MM.1S (cell line): Measurements from ENCODE around the gene GDF2.

Experiments
- DNase-seq: peaks from one replicate; pipeline ENCODE4 v3.0.0-alpha.2; 2015
- H2AFZ ChIP-seq: fragments of 300-600 bp; sonication (generic); 2 replicates; pipeline ENCODE4 v1.6.0; 2016; ENCODE audit warnings: antibody characterized with exemption, low read length
- H3F3A ChIP-seq: fragments of 300-600 bp; sonication (generic); 2 replicates; pipeline ENCODE4 v1.6.1; 2016; ENCODE audit warnings: mild to moderate bottlenecking, antibody characterized with exemption, low read length, moderate library complexity, mixed read lengths; ENCODE audit not compliant: insufficient read depth
- H3K27ac ChIP-seq: fragments of 300-600 bp; sonication (generic); 2 replicates; pipeline ENCODE4 v1.5.1; 2016; ENCODE audit warnings: mild to moderate bottlenecking, low read length
- H3K27me3 ChIP-seq: fragments of 300-600 bp; sonication (generic); replicated peaks from 2 replicates; pipeline ENCODE4 v1.6.0; 2016; ENCODE audit warnings: low read length; ENCODE audit not compliant: insufficient read depth
- H3K36me3 ChIP-seq: fragments of 300-600 bp; sonication (generic); replicated peaks from 2 replicates; pipeline ENCODE4 v1.6.1; 2016; ENCODE audit warnings: mild to moderate bottlenecking, low read length, mixed read lengths; ENCODE audit not compliant: insufficient read depth
- H3K4me1 ChIP-seq: fragments of 300-600 bp; sonication (generic); 2 replicates; pipeline ENCODE4 v1.6.1; 2016; ENCODE audit warnings: low read length, mixed read lengths
- H3K4me2 ChIP-seq: fragments of 300-600 bp; sonication (generic); 2 replicates; pipeline ENCODE4 v1.6.0; 2016; ENCODE audit warnings: low read depth, low read length
- H3K4me3 ChIP-seq: fragments of 300-600 bp; sonication (generic); 2 replicates; pipeline ENCODE4 v1.5.1; 2016; ENCODE audit warnings: low read length, mixed read lengths
- H3K79me2 ChIP-seq: fragments of 300-600 bp; sonication (generic); 2 replicates; pipeline ENCODE4 v1.6.1; 2016; ENCODE audit warnings: mixed run types, low read length, mixed read lengths
- H3K9ac ChIP-seq: fragments of 300-600 bp; sonication (generic); 2 replicates; pipeline ENCODE4 v1.6.1; 2016; ENCODE audit warnings: low read length, mixed read lengths
- H3K9me2 ChIP-seq: fragments of 300-600 bp; sonication (generic); replicated peaks from 2 replicates; pipeline ENCODE4 v1.6.1; 2016; ENCODE audit warnings: mild to moderate bottlenecking, low read length, mixed read lengths; ENCODE audit not compliant: insufficient read depth
- H3K9me3 ChIP-seq: fragments of 300-600 bp; sonication (generic); replicated peaks from 2 replicates; pipeline ENCODE4 v1.6.1; 2016; ENCODE audit warnings: mild to moderate bottlenecking, low read length, mixed read lengths; ENCODE audit not compliant: insufficient read depth
- H4K20me1 ChIP-seq: fragments of 300-600 bp; sonication (generic); 2 replicates; pipeline ENCODE4 v1.6.1; 2016; ENCODE audit warnings: mild to moderate bottlenecking, low read length, moderate library complexity, mixed read lengths; ENCODE audit not compliant: insufficient read depth
- CTCF ChIP-seq: fragments of 300-600 bp; sonication (generic); IDR thresholded peaks from 2 replicates; pipeline ENCODE4 v1.5.1; 2016; ENCODE audit warnings: antibody characterized with exemption, low read length, mixed read lengths
- EZH2 ChIP-seq: fragments of 300-600 bp; sonication (generic); optimal IDR thresholded peaks from 2 replicates; pipeline ENCODE3; 2017; ENCODE audit warnings: low read depth, mild to moderate bottlenecking, antibody characterized with exemption, low read length, mixed read lengths
- EZH2phosphoT487 ChIP-seq: fragments of 300-600 bp; sonication (generic); IDR thresholded peaks from 2 replicates; pipeline ENCODE4 v1.6.1; 2018; ENCODE audit warnings: antibody characterized with exemption, low read length

Gene GDF2

GRCh38 chr10:47326927-47327330 lies 4.7 kb downstream of the GDF2 start:
- no peak overlapping the region for H3K4me3 ChIP-seq
- DNase-seq, result no peak
- H3K4me2 ChIP-seq, result no peak overlapping the region

GRCh38 chr10:47329855-47330254 lies 7.6 kb downstream of the GDF2 start:
- TF ChIP-seq CTCF (no peak), EZH2 (no peak), EZH2phosphoT487 (no peak)
- Histone ChIP-seq H3K36me3 (no peaks in the 10 kb centered on the region), H3K9me2 (no peaks in the 10 kb centered on the region), H3K4me2 (no peak overlapping the region), H3K9ac (no peak overlapping the region), H3K4me3 (no peak overlapping the region), H3K27me3 (no peaks in the 10 kb centered on the region), H3K9me3 (no peaks in the 10 kb centered on the region), H2AFZ (no peak overlapping the region), H3K79me2 (no peaks in the 10 kb centered on the region), H3K27ac (no peak overlapping the region), H4K20me1 (no peaks in the 10 kb centered on the region), H3F3A (no peaks in the 10 kb centered on the region), H3K4me1 (no peaks in the 10 kb centered on the region)
- DNase-seq, result no peak

More at GRCh38 chr10:47326927-47327330, 4.7 kb downstream of the GDF2 start:
- Histone ChIP-seq H4K20me1 (no peaks in the 10 kb centered on the region), H3F3A (no peaks in the 10 kb centered on the region), H3K4me1 (no peaks in the 10 kb centered on the region), H3K79me2 (no peaks in the 10 kb centered on the region), H2AFZ (no peak overlapping the region), H3K9ac (no peak overlapping the region), H3K9me2 (no peaks in the 10 kb centered on the region), H3K27ac (no peak overlapping the region), H3K36me3 (no peaks in the 10 kb centered on the region), H3K9me3 (no peaks in the 10 kb centered on the region), H3K27me3 (no peaks in the 10 kb centered on the region)
- TF ChIP-seq EZH2phosphoT487, result no peak
- no peak for TF ChIP-seq CTCF
- no peak for TF ChIP-seq EZH2

DNA sequence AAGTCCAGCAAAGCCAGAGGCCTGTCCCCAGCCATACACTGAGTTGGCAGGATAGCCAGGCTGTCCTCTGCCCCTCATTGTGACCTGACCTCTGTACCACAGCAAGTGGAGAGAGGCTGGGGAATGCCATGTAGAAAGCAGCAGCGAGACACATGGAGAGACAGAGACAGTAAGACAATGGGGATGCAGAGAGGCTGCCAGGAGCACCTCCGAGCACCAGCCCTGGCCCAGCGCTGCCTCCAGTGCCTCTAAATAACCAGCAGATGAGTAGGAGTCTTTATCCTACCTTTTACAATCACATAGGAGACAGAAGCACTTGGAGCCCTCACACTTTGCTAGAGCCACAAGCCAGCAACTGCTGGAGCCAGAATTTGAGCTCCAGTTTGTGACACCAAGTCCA lies 8.1 kb downstream of the GDF2 start:
- TF ChIP-seq EZH2phosphoT487 (no peak), EZH2 (no peak), CTCF (no peak)
- no peaks in the 10 kb centered on the region for H3K36me3 ChIP-seq
- no peaks in the 10 kb centered on the region for H3K79me2 ChIP-seq
- no peak overlapping the region for H3K4me2 ChIP-seq
- no peak overlapping the region for H2AFZ ChIP-seq
- no peaks in the 10 kb centered on the region for H3K9me3 ChIP-seq
- no peak for DNase-seq
- no peak overlapping the region for H3K9ac ChIP-seq
- no peaks in the 10 kb centered on the region for H3K27me3 ChIP-seq
- H3K27ac ChIP-seq, result no peak overlapping the region
- H3F3A ChIP-seq, result no peaks in the 10 kb centered on the region
- no peaks in the 10 kb centered on the region for H3K9me2 ChIP-seq
- H3K4me3 ChIP-seq, result no peak overlapping the region
- no peaks in the 10 kb centered on the region for H3K4me1 ChIP-seq
- no peaks in the 10 kb centered on the region for H4K20me1 ChIP-seq

GRCh38 chr10:47330804-47331203 lies 8.6 kb downstream of the GDF2 start:
- no peaks in the 10 kb centered on the region for H3K27me3 ChIP-seq
- no peaks in the 10 kb centered on the region for H3K9me2 ChIP-seq
- no peak overlapping the region for H3K9ac ChIP-seq
- DNase-seq, result no peak
- no peak overlapping the region for H2AFZ ChIP-seq
- H3K4me1 ChIP-seq, result no peaks in the 10 kb centered on the region
- no peaks in the 10 kb centered on the region for H3K36me3 ChIP-seq
- no peaks in the 10 kb centered on the region for H3K9me3 ChIP-seq
- no peak overlapping the region for H3K27ac ChIP-seq
- H4K20me1 ChIP-seq, result no peaks in the 10 kb centered on the region
- no peak overlapping the region for H3K4me2 ChIP-seq
- no peak overlapping the region for H3K4me3 ChIP-seq
- no peaks in the 10 kb centered on the region for H3K79me2 ChIP-seq
- H3F3A ChIP-seq, result no peaks in the 10 kb centered on the region
- TF ChIP-seq EZH2phosphoT487 (no peak), CTCF (no peak), EZH2 (no peak)
